HG02943 (cell line): Measurements from ENCODE around the gene LCN12.

Experiments
- ATAC-seq: cut with Tn5 transposase; IDR thresholded peaks from one replicate; pipeline ENCODE4 v1.9.1; 2021; ENCODE audit warnings: mild to moderate bottlenecking, low read depth, moderate library complexity; ENCODE audit not compliant: unreplicated experiment

LCN12 gene

DNA sequence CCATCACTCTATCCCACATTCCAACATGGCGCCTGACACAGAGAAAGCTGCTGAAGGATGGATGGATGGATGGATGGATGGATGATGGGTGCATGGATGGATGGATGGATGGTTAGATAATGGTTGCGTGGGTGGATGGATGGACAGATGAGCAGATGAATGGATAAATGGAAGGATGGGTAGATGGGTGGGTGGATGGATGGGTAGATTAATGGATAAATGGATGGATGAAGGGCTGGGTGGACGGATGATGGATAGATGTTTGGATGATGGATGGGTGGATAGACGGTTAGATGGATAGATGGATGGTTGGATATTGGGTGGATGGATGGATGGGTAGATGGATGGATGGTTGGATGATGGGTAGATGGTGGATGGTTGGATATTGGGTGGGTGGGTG is 4.5 kb downstream of the LCN12 start:
- no peak for ATAC-seq

GRCh38 chr9:136957461-136957860 is 5.4 kb downstream of the LCN12 start:
- ATAC-seq = no peak

- ATAC-seq = no peak
These were observed 5.8 kb downstream of the LCN12 start for GRCh38 chr9:136957901-136958300.

DNA sequence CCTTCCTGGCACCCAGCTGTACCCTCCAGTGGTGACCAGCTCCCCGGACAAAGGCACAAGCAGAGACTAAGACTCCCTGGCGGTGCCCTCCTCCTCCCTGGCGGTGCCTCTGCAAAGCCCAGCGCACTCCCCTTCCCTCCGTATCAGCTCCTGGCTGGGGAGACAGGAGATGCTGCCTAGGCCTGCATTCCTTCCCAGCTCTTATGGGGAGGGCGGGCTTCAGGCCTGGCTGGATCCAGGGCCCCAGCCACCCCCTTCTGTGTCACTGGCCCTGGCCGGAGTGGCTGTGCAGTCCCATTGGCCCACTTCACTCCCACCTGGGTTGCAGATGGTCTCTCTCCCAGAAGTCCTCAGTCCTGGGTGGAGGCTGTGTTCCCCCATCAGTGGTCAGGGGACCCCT is 6.4 kb downstream of the LCN12 start:
- no peak for ATAC-seq

GRCh38 chr9:136958898-136959850 is 7.1 kb downstream of the LCN12 start:
- no peak for ATAC-seq

GRCh38 chr9:136960212-136960937 is 8.3 kb downstream of the LCN12 start:
- ATAC-seq = no peak

GRCh38 chr9:136960938-136961275 is 8.8 kb downstream of the LCN12 start:
- ATAC-seq = no peak

DNA sequence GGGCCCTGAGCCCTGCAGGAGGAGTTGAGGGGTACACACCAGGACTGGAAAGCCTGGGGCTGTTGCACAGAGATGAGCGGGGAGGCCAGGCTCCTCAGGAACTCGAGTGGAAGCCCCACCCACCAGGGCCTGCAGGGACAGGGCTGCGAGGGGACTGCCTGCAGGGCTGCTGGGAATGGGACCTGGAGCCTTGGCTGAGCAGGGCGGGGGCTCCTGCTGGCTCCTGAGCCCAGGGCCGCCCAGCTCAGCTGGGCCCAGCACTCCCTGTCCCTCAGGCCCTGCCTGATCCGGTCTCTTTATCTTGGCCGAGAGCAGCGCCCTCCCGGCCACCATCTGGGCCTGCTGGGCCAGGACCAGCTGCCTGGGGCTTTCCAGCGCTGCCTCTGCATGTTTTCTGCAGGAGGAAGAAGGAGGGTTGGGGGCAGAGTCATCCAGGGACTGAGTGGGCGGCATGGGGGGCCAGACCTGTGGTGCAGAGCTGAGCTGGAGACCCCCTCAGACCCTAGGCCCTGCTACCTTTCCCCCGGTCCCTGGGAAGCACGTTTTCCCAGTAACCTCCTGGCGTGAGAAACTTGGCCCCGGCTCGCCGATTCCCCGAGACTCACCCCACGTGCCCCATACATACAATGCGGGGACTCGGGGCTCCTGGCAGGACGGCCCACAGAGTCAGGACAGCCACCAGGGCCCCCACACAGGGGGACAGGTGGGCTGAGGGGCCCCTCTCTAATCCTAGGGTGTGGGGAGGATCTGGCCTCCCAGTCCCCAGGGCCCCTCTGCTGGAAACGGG is 9.4 kb downstream of the LCN12 start:
- ATAC-seq = no peak

GRCh38 chr9:136962163-136962562 is 10.1 kb downstream of the LCN12 start:
- ATAC-seq = no peak

GRCh38 chr9:136962701-136963248 is 10.7 kb downstream of the LCN12 start:
- no peak for ATAC-seq

- ATAC-seq = no peak
These were observed 11.3 kb downstream of the LCN12 start for GRCh38 chr9:136963341-136963740.

GRCh38 chr9:136963751-136964150 is 11.7 kb downstream of the LCN12 start:
- ATAC-seq = no peak

- ATAC-seq = no peak
These were observed 12.2 kb downstream of the LCN12 start for GRCh38 chr9:136964171-136964689.

DNA sequence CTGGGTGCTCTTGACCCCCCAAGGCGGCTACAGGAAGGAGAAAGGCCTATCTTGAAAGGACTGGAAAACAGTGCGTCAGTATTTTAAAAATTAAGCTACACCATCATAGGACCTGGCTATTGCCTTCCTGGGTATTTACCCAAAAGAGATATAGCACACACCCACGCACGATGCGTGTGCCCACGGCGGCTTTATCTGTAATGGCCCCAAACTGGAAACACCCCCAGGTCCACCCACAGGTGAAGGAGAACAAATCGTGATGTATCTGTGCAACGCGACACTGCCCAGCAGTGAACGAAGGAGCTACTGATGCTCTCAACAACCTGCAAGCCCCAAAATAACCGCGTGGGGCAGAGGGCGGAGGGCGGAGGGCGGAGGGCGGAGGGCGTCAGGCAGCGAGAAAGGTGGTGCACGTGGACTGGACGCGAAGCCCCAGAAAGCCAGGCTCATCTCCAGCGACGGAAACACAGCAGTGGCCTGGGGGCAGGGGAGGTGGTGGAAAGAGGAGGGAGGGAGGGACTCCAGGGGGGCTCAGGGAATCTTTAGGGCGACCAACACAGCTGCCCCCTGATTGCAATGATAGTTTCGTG is 12.9 kb downstream of the LCN12 start:
- ATAC-seq = no peak

- no peak for ATAC-seq
These were observed 13.9 kb downstream of the LCN12 start for GRCh38 chr9:136965771-136966484.

- no peak for ATAC-seq
These were observed 16.5 kb downstream of the LCN12 start for GRCh38 chr9:136968333-136969127.

DNA sequence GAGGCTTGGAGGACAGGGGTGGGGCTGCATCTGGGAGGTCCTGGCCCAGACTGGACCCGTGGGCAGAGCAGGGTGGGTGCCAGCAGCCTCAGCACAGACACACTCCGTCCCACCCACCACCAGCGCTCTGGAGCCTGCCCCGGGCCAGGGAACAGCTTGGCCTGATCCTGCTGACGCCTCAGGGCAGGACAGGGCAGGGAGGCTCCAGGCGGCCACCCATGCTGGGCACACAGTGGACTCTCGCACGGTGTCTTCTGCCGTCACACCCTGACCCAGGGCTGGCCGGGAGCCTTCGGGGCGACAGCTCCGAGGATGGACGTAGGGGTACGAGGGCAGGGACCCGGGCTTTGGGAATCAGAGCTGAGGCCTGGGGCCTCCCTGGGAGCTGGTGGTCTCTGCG is 17.1 kb downstream of the LCN12 start:
- no peak for ATAC-seq

- no peak for ATAC-seq
These were observed 17.7 kb downstream of the LCN12 start for GRCh38 chr9:136969774-136970173.

DNA sequence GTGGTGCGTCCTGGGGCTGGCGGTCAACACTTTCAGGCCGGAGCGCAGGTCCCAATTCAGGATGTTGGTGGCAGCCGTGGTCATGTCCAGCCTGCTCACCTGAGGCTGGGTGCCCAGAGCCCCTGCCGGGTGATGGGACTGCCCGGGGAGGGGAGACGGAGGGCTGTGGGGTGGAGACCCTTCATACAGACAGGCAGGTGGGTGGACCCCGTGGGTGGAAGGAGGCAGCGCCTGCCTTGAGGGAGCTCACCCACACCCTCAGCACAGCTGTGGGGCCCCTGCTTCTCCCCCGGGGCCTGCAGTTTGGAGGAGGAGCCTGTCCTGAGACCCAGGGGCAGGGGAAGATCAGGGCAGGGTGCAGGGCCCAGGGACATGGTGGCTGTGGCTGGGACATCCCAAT is 18.3 kb downstream of the LCN12 start:
- no peak for ATAC-seq
